Hematopoietic multipotent progenitor cell treated with erythropoietin and hydrocortisone succinate and interleukin-3 and kit ligand, for 4 days (in vitro differentiated cells): ENCODE measurements around the gene LAMP1.
"Not testable (repeated sequence)": the region's sequence is repeated elsewhere in the genome, so short reads cannot be mapped to it uniquely, and the experiment has no call there.

ENCODE experiments used
- DNase-seq: peaks from one replicate; pipeline ENCODE4 v3.0.0-alpha.2; 2015

LAMP1 gene

DNA sequence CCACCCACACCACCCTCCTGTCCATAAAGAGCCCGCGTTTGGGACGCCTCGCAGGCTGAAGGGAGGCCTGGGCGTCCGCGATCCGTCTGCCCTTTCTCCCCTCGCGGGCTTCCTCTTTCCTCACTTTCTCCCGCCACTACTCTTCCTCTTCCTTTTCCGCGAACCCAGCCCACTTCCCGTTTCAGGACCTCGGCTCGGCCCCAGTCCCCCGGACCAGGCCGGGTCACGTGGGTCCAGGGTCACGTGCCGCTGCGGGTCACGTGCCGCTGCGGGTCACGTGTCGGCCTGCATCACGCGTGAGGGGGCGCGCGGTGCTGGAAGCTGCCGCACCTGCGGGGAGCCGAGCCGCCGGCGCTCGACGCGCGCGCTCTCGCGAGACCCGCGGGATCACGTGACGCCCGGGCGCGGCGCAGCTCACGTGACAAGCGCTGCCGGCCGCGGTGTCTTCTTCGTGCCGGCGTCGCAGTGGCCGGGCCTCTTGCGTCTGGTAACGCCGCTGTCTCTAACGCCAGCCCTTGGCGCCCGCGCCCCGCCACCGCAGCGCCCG is at the start of gene LAMP1:
LAMP1 (plus strand) TSS at position 417 of the 547 bp plus-strand sequence. CDS start 196 bp downstream, outside the sequence.
- peak; percentile 98 for DNase-seq

- no peak for DNase-seq
These were observed 44.4 kb upstream of the LAMP1 start for GRCh38 chr13:113252516-113253095.

- DNase-seq: not testable (repeated sequence)
These were observed 39.1 kb upstream of the LAMP1 start for GRCh38 chr13:113257908-113258307.

GRCh38 chr13:113258321-113259054 is 38.6 kb upstream of the LAMP1 start:
- DNase-seq: peak; percentile 23

DNA sequence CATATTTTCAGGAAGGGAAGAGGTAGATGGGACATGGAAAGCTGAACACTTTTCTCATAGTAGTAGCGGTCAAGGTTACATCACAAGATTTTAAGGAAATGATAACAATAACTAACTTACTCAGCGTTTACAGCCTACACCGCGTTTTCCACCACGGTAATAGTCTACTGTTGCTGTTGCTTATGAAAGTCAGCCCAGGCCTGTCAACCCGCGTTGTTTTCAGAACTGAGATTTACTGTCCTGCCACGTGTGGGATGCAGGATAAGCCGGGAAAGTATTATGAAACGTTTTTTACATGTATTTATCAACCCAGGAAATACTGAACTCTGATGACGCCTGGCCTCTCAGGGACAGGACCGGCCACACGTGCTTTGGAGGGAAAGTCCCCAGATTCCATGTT is 36.0 kb upstream of the LAMP1 start:
- DNase-seq: no peak

DNA sequence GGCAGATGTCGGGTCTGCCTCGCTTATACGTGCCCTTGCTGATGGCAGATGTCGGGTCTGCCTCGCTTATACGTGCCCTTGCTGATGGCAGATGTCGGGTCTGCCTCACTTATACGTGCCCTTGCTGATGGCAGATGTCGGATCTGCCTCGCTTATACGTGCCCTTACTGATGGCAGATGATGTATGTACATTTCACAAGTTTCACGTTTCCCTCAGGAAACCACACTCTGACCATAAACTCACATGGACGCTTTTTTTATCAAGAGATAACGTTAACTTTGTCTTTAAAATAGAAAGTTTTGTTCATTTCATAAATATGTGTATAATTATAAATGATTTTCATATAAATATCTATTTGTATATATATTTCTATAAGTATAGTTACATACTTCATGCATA is 34.0 kb upstream of the LAMP1 start:
- peak; percentile 53 for DNase-seq

GRCh38 chr13:113267642-113268405 is 29.2 kb upstream of the LAMP1 start:
- DNase-seq: no peak

- no peak for DNase-seq
These were observed 25.0 kb upstream of the LAMP1 start for GRCh38 chr13:113272031-113272430.

DNA sequence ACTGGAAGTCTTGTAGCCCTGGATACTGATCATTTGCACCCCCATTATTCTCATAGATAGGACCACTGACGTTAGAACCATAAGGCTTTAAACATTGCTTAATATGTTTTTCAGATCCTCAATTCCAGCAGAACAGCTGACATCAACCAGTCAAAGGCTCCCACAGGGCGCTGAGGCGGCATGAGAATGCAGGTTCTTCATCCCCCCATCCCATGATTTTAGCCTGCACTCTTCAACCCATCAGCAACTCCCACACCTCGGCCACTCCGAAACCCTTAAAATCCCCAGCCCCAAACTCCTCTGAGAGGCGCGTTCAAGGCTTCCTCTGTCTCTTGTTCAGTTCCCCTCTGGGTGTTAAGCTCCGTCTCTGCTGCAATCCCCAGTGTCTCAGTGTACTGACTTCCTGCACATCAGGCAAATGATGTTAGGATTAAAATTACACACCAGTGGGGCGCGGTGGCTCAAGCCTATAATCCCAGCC is 24.3 kb upstream of the LAMP1 start:
- DNase-seq: no peak

- no peak for DNase-seq
These were observed 23.7 kb upstream of the LAMP1 start for GRCh38 chr13:113273321-113273720.

DNA sequence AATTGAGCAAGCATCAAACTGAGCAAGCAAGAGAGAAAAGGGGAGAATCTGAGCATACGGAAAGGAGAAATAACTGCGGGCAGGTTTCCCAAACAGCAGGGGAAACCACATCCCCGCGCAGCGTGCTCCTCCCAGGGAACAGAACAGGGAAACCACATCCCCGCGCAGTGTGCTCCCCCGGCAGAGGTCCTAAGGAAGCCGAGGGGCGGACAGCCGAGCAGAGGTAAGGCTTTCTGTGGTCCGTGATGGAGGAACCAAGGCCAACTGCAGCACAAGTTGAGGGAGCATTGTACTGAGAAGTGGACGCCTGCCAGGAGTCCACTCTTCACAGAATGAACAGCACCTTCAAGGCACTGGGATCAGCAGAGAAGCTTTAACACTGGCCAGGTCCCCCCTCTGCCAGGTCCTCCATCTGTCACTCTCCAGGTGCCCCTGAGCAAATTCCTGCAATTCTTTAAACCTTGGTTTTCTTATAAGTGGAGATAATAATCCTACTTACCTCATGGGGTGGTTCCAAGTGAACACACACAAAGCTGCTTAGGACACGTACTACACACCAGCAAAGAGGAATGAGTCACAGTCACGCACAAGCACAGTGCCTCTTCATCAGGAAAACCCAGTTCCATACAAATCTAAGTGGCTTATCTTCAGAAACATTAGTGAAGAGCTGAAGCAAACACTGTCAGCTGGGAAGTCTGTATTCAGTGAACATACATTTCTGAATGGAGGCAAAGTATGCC is 23.0 kb upstream of the LAMP1 start:
- DNase-seq: peak; percentile 26

DNA sequence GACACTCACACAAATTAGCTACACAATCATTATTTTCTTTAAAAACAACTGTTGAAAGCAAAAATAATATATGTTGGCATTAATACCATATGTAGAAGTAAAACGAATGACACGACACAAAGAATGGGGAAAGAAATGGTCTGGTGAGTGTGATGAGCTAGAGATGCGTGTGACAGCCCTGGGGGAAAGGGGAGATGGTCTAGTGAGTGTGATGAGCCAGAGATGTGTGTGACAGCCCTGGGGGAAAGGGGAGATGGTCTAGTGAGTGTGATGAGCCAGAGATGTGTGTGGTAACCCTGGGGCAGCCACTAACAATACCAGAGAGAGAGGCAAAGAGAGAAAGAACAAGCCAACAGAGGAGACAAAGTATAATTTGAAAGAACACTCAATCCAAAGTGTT is 22.3 kb upstream of the LAMP1 start:
- no peak for DNase-seq

GRCh38 chr13:113275387-113275786 is 21.7 kb upstream of the LAMP1 start:
- DNase-seq: peak; percentile 79

DNA sequence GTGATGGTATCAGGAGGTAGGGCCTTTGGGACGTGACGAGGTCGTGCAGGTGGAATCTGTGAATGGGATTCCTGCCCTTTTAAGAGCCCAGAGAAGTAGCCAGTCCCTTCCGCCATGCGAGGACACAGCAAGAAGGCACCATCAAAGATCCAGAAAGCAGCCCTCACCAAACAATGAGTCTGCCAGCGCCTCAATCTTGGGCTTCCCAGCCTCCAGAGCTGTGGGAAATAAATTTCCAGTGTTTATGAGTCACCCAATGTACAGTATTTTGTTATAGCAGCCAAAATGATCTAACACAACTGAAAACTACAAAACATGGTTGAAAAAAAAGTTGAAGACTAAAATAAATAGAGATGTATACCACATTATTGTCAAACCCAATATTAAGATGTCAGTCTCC is 16.9 kb upstream of the LAMP1 start:
- no peak for DNase-seq

DNA sequence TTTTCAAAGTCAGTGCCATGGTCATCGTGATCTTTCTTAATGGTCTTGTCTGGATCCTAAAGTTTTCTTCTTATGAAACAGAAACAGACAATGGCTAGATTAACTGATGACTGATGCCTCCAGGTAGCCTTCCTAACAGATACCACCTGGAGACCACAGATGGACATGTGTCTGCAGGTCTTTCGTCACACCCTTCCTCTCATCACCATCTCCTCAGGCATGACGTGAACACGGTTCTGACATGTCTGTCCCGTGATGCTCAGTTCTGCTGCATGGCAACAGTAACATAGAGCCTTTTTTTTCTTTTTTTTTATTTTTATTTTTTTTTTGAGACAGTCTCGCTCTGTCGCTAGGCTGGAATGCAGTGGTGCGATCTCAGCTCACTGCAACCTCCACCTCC is 13.1 kb upstream of the LAMP1 start:
- DNase-seq: no peak

GRCh38 chr13:113288880-113289279 is 8.2 kb upstream of the LAMP1 start:
- no peak for DNase-seq

GRCh38 chr13:113291129-113291528 is 5.9 kb upstream of the LAMP1 start:
- no peak for DNase-seq

DNA sequence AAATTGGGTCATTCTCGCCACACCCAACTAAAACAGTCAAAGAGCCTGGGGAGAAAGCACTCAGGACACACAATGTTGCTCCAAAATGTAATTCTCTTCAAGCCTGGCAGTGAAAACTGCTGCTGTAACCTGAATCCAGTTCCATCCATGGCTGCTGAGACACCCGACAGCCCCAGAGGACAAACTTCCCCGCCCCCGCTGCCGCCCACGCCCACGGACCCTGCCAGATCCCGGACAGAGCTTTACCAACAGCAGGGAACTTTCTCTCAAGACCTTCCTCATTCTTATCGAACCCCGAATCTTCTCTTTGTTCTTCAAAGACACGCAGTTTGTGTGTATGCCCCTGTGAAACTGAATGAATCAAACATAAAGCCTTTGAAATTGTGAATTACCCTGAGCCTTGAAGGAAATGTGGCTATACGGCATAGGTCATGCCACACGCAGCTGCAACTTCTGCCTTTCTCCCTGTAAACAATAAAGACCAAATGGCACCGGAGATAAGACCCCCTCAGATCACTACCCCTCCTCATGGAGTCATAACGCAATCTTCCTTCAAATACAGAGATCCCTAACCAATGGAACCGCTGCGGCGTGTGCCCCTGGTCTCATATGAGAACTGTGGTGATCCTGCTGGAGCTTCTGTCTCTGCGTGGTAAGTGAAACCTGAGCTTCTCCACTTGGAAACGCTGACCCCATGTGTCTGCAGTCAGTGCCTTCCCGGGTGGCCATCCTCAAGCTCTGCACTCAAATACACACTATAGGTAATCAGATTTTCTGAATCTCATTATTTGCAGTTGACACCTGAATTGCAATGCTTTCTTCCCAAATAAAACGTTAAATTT is 4.8 kb upstream of the LAMP1 start:
- DNase-seq: peak; percentile 60

DNA sequence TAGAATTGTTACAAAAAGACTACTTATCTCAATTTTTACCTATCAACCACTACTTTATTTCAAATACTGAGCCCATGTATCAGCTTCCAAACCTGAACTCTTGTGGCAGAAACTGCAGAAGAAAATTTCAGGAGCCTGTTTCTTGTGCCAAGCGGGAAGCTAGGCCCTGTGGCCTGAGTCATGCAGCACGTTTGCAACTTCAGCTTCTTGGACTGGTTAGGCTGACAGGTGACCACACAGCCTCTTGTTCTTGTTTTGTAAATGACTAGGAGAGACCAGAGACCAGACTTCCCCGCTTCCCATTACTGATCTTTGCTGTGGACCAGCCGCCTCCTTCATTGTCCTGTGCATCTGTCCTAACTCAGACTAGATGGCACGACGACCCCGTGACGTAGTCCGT is 3.4 kb upstream of the LAMP1 start:
- DNase-seq: no peak

GRCh38 chr13:113295776-113296175 is 1.3 kb upstream of the LAMP1 start:
- DNase-seq: peak; percentile 36

DNA sequence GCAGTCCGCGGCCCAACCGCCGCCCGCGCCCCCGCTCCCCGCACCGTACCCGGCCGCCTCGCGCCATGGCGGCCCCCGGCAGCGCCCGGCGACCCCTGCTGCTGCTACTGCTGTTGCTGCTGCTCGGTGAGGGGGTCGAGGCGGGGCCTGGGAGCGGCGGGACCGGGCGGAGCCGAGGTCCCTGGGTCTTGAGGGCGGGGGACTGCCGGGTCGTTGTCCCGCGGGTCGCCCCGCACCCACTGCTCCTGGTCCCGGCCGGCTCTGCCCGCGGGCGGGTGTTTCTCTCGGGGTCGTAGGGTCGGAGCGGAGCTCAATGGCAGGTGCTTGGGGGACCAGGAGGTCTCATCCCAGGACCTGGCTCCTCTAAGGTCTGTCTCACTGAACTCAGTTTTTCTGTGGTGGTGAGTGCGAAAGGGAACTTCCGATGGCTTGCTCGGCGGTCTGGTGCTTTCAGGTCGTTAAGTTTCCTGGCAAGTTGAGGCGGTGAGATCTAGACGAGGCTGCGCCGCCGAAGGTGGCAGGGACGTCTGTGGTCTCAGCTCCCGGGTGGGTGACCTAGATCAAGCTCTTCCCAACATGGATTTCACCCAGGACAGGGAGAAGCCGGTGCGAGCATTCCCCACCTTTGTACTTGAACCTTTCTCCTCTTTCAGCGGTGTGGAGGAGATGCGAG is 467 bp downstream of the LAMP1 start:
- peak; percentile 63 for DNase-seq
